HEK293 (cell line): ENCODE results near the gene PTP4A2.

ENCODE experiments used
- CTCF ChIA-PET: fragments of 350-600 bp; formaldehyde crosslinking; extraction: SDS; loops from one replicate; lab custom pipeline; 2021; ENCODE audit warnings: antibody characterized with exemption; lab: Yijun Ruan, JAX
- POLR2A ChIA-PET: fragments of 300-600 bp; formaldehyde crosslinking; extraction: SDS; loops from one replicate; lab custom pipeline; 2020; ENCODE audit warnings: antibody characterized with exemption, inconsistent platforms; lab: Yijun Ruan, JAX
- H3K27ac ChIP-seq: fragments of 200-500 bp; sonication (Bioruptor generic); 2 replicates; pipeline ENCODE4 v1.5.1; 2014; ENCODE audit warnings: low read depth, low read length, control low read depth, inconsistent platforms; ENCODE audit errors: extremely low read depth
- H3K36me3 ChIP-seq, 2 experiments: fragments of 200-500 bp in 1 of 2; sonication (Bioruptor generic) in 1 of 2; 1 replicate in 1 of 2; 2 replicates in 1 of 2; pipeline ENCODE4 v1.5.1; 2014 to 2017; ENCODE audit warnings: inconsistent platforms in 2 of 2, low read length in 2 of 2; ENCODE audit not compliant: control insufficient read depth in 2 of 2, insufficient read depth in 1 of 2
- H3K4me1 ChIP-seq: fragments of 200-500 bp; sonication (Bioruptor generic); 2 replicates; pipeline ENCODE4 v1.5.1; 2014; ENCODE audit warnings: mild to moderate bottlenecking, low read length, inconsistent platforms; ENCODE audit not compliant: control insufficient read depth, insufficient read depth
- H3K4me3 ChIP-seq: 2 replicates; pipeline ENCODE4 v1.5.1; 2011; ENCODE audit warnings: low read depth, mild to moderate bottlenecking, control low read depth, low read length, moderate library complexity
- H3K9me3 ChIP-seq: fragments of 200-500 bp; sonication (Bioruptor generic); 2 replicates; pipeline ENCODE4 v1.5.1; 2014; ENCODE audit warnings: low read depth, low read length, inconsistent platforms; ENCODE audit not compliant: control insufficient read depth, insufficient read depth
- GLI2 ChIP-seq: fragments of 450-650 bp; formaldehyde crosslinking; IDR thresholded peaks from 2 replicates; pipeline ENCODE4; 2017; ENCODE audit warnings: missing biosample characterization, missing genetic modification characterization, low read depth, borderline replicate concordance
- GLI4 ChIP-seq: fragments of 450-650 bp; formaldehyde crosslinking; IDR thresholded peaks from 2 replicates; pipeline ENCODE4 v1.5.1; 2016; ENCODE audit warnings: missing biosample characterization, missing genetic modification characterization
- HOXA7 ChIP-seq: sonication (generic); formaldehyde crosslinking; IDR thresholded peaks from 2 replicates; pipeline ENCODE4 v1.8.1; 2022; ENCODE audit warnings: missing genetic modification reagents, borderline replicate concordance
- KLF8 ChIP-seq: fragments of 450-650 bp; formaldehyde crosslinking; IDR thresholded peaks from 2 replicates; pipeline ENCODE4 v1.5.1; 2016; ENCODE audit warnings: missing biosample characterization, missing genetic modification characterization
- RBAK ChIP-seq: fragments of 450-650 bp; formaldehyde crosslinking; IDR thresholded peaks from 2 replicates; pipeline ENCODE4 v1.5.1; 2016; ENCODE audit warnings: missing biosample characterization, missing genetic modification characterization
- ZBTB48 ChIP-seq: fragments of 450-650 bp; formaldehyde crosslinking; IDR thresholded peaks from 2 replicates; pipeline ENCODE4 v1.5.1; 2016; ENCODE audit warnings: missing biosample characterization, missing genetic modification characterization
- ZBTB7A ChIP-seq: fragments of 450-650 bp; formaldehyde crosslinking; IDR thresholded peaks from 2 replicates; pipeline ENCODE4 v1.5.1; 2016; ENCODE audit warnings: low read depth, missing biosample characterization, missing genetic modification characterization
- ZIC2 ChIP-seq: fragments of 450-650 bp; formaldehyde crosslinking; IDR thresholded peaks from 2 replicates; pipeline ENCODE4 v1.5.1; 2016; ENCODE audit warnings: missing biosample characterization, missing genetic modification characterization
- ZNF112 ChIP-seq: fragments of 450-650 bp; formaldehyde crosslinking; IDR thresholded peaks from 2 replicates; pipeline ENCODE4 v1.5.0; 2017; ENCODE audit warnings: missing biosample characterization, missing genetic modification characterization
- ZNF157 ChIP-seq: fragments of 450-650 bp; formaldehyde crosslinking; IDR thresholded peaks from 2 replicates; pipeline ENCODE4 v1.5.1; 2016; ENCODE audit warnings: missing biosample characterization, missing genetic modification characterization
- ZNF239 ChIP-seq: fragments of 450-650 bp; formaldehyde crosslinking; IDR thresholded peaks from 2 replicates; pipeline ENCODE4 v1.5.1; 2016; ENCODE audit warnings: missing biosample characterization, missing genetic modification characterization
- ZNF341 ChIP-seq: fragments of 450-650 bp; formaldehyde crosslinking; IDR thresholded peaks from 2 replicates; pipeline ENCODE4; 2016; ENCODE audit warnings: low read depth, missing biosample characterization, missing genetic modification characterization
- ZNF394 ChIP-seq: fragments of 450-650 bp; formaldehyde crosslinking; IDR thresholded peaks from 2 replicates; pipeline ENCODE4 v1.5.1; 2016; ENCODE audit warnings: missing biosample characterization, missing genetic modification characterization, mild to moderate bottlenecking, moderate library complexity, borderline replicate concordance
- ZNF48 ChIP-seq: fragments of 450-650 bp; formaldehyde crosslinking; IDR thresholded peaks from 2 replicates; pipeline ENCODE4 v1.5.1; 2016; ENCODE audit warnings: missing biosample characterization, missing genetic modification characterization
- ZNF585B ChIP-seq: fragments of 450-650 bp; formaldehyde crosslinking; IDR thresholded peaks from 2 replicates; pipeline ENCODE4 v1.5.1; 2016; ENCODE audit warnings: missing biosample characterization, missing genetic modification characterization
- ZNF624 ChIP-seq: fragments of 450-650 bp; formaldehyde crosslinking; IDR thresholded peaks from 2 replicates; pipeline ENCODE4 v1.5.1; 2017; ENCODE audit warnings: missing biosample characterization, missing genetic modification characterization
- ZNF660 ChIP-seq: fragments of 450-650 bp; IDR thresholded peaks from 2 replicates; pipeline ENCODE4 v1.5.1; 2018; ENCODE audit warnings: missing biosample characterization, mild to moderate bottlenecking, missing genetic modification characterization
- ZNF664 ChIP-seq: fragments of 450-650 bp; formaldehyde crosslinking; IDR thresholded peaks from 2 replicates; pipeline ENCODE4 v1.5.1; 2016; ENCODE audit warnings: missing biosample characterization, missing genetic modification characterization
- ZXDB ChIP-seq: fragments of 450-650 bp; formaldehyde crosslinking; IDR thresholded peaks from 2 replicates; pipeline ENCODE4 v1.5.1; 2016; ENCODE audit warnings: missing biosample characterization, missing genetic modification characterization
- TF ChIP-seq, protein P1 (sequence below): fragments of 450-650 bp; formaldehyde crosslinking; IDR thresholded peaks from 2 replicates; pipeline ENCODE4; 2016; ENCODE audit warnings: missing biosample characterization, missing genetic modification characterization
- TF ChIP-seq, protein P2 (sequence below): fragments of 450-650 bp; formaldehyde crosslinking; IDR thresholded peaks from 2 replicates; pipeline ENCODE4 v1.5.1; 2016; ENCODE audit warnings: missing biosample characterization, missing genetic modification characterization, borderline replicate concordance
- TF ChIP-seq, protein P3 (sequence below): fragments of 450-650 bp; formaldehyde crosslinking; optimal IDR thresholded peaks from 2 replicates; pipeline ENCODE3; 2016; ENCODE audit warnings: missing biosample characterization, mild to moderate bottlenecking, missing genetic modification characterization
- TF ChIP-seq, protein P4 (sequence below): fragments of 450-650 bp; IDR thresholded peaks from 2 replicates; pipeline ENCODE4 v1.5.1; 2018; ENCODE audit warnings: missing biosample characterization, mild to moderate bottlenecking, missing genetic modification characterization
- TF ChIP-seq, protein P5 (sequence below): fragments of 450-650 bp; formaldehyde crosslinking; IDR thresholded peaks from 2 replicates; pipeline ENCODE4 v1.5.1; 2016; ENCODE audit warnings: missing biosample characterization, missing genetic modification characterization

Gene PTP4A2

DNA sequence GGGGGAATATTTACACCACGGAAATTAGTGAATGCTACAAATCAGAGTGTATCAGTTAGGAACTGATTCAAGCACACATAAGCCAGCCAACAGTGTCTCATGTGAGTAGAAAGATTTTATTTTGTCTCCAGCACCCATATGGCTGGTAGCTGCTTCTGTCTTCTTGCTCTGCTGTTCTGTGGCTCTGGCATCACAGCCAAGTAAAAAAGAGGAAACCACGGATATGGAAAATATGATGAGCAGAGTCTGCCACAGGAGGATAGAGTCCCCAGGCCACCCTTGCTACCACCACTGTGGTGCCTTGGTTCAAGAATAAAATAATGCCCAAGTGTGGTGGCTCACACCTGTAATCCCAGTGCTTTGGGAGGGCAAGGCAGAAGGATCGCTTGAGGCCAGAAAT, 68.7 kb downstream of the PTP4A2 start:
- no peak for TF ChIP-seq ZNF157 (tag by site-specific recombination)
- no peak for TF ChIP-seq HOXA7 (CRISPR knock-in tag)
- no peak for TF ChIP-seq ZNF660 (tag by site-specific recombination)
- TF ChIP-seq GLI4 (tag by site-specific recombination), result no peak
- TF ChIP-seq, protein P1, sequence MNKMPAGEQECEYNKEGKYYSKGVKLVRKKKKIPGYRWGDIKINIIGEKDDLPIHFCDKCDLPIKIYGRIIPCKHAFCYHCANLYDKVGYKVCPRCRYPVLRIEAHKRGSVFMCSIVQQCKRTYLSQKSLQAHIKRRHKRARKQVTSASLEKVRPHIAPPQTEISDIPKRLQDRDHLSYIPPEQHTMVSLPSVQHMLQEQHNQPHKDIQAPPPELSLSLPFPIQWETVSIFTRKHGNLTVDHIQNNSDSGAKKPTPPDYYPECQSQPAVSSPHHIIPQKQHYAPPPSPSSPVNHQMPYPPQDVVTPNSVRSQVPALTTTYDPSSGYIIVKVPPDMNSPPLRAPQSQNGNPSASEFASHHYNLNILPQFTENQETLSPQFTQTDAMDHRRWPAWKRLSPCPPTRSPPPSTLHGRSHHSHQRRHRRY (tag by site-specific recombination), result no peak
- TF ChIP-seq RBAK (tag by site-specific recombination), result no peak
- no peaks in the 10 kb centered on the region for H3K36me3 ChIP-seq
- CTCF ChIA-PET, result interaction anchor here (0.8 kb wide), 1 partner anchor 32 kb away, joined by 6 read pairs; no protein-coding TSS in a partner anchor
- H3K4me1 ChIP-seq, result no peaks in the 10 kb centered on the region
- POLR2A ChIA-PET, result no interaction called here
- H3K4me3 ChIP-seq, result no peak overlapping the region
- H3K9me3 ChIP-seq, result no peaks in the 10 kb centered on the region
- H3K27ac ChIP-seq, result no peak overlapping the region

DNA sequence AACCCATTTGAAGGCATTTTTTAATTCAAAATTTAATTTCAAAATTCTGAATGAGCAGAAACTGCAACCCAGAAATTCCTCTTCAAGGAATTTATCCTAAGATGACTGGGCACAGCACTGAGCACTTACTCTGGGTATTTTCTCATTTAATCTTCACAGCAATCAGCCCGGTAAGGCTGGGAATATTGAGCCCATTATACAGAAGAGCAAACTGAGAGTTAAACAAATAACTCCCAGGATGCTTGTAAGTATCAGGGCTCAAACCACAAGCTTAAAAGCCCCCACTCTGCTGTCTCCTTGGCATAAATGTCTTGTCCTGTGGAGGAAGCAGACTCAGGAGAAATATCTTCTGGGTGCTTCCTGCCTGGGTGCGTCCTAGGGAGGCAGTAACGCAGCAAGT, 69.3 kb downstream of the PTP4A2 start:
- no peaks in the 10 kb centered on the region for H3K9me3 ChIP-seq
- no peak overlapping the region for H3K27ac ChIP-seq
- TF ChIP-seq, protein P2, sequence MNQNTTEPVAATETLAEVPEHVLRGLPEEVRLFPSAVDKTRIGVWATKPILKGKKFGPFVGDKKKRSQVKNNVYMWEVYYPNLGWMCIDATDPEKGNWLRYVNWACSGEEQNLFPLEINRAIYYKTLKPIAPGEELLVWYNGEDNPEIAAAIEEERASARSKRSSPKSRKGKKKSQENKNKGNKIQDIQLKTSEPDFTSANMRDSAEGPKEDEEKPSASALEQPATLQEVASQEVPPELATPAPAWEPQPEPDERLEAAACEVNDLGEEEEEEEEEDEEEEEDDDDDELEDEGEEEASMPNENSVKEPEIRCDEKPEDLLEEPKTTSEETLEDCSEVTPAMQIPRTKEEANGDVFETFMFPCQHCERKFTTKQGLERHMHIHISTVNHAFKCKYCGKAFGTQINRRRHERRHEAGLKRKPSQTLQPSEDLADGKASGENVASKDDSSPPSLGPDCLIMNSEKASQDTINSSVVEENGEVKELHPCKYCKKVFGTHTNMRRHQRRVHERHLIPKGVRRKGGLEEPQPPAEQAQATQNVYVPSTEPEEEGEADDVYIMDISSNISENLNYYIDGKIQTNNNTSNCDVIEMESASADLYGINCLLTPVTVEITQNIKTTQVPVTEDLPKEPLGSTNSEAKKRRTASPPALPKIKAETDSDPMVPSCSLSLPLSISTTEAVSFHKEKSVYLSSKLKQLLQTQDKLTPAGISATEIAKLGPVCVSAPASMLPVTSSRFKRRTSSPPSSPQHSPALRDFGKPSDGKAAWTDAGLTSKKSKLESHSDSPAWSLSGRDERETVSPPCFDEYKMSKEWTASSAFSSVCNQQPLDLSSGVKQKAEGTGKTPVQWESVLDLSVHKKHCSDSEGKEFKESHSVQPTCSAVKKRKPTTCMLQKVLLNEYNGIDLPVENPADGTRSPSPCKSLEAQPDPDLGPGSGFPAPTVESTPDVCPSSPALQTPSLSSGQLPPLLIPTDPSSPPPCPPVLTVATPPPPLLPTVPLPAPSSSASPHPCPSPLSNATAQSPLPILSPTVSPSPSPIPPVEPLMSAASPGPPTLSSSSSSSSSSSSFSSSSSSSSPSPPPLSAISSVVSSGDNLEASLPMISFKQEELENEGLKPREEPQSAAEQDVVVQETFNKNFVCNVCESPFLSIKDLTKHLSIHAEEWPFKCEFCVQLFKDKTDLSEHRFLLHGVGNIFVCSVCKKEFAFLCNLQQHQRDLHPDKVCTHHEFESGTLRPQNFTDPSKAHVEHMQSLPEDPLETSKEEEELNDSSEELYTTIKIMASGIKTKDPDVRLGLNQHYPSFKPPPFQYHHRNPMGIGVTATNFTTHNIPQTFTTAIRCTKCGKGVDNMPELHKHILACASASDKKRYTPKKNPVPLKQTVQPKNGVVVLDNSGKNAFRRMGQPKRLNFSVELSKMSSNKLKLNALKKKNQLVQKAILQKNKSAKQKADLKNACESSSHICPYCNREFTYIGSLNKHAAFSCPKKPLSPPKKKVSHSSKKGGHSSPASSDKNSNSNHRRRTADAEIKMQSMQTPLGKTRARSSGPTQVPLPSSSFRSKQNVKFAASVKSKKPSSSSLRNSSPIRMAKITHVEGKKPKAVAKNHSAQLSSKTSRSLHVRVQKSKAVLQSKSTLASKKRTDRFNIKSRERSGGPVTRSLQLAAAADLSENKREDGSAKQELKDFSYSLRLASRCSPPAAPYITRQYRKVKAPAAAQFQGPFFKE (tag by site-specific recombination), result no peak
- TF ChIP-seq RBAK (tag by site-specific recombination) (no peak), ZNF624 (no peak), ZNF664 (tag by site-specific recombination) (no peak), ZNF48 (no peak), ZBTB48 (no peak), KLF8 (tag by site-specific recombination) (no peak), GLI2 (tag by site-specific recombination) (no peak), ZIC2 (tag by site-specific recombination) (no peak), ZNF341 (tag by site-specific recombination) (no peak), ZXDB (tag by site-specific recombination) (no peak), ZNF585B (no peak), ZNF112 (tag by site-specific recombination) (no peak), ZNF239 (tag by site-specific recombination) (no peak), ZNF394 (tag by site-specific recombination) (no peak), ZBTB7A (tag by site-specific recombination) (no peak)
- TF ChIP-seq, protein P3, sequence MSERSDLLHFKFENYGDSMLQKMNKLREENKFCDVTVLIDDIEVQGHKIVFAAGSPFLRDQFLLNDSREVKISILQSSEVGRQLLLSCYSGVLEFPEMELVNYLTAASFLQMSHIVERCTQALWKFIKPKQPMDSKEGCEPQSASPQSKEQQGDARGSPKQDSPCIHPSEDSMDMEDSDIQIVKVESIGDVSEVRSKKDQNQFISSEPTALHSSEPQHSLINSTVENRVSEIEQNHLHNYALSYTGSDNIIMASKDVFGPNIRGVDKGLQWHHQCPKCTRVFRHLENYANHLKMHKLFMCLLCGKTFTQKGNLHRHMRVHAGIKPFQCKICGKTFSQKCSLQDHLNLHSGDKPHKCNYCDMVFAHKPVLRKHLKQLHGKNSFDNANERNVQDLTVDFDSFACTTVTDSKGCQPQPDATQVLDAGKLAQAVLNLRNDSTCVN (tag by site-specific recombination), result no peak
- TF ChIP-seq, protein P4, sequence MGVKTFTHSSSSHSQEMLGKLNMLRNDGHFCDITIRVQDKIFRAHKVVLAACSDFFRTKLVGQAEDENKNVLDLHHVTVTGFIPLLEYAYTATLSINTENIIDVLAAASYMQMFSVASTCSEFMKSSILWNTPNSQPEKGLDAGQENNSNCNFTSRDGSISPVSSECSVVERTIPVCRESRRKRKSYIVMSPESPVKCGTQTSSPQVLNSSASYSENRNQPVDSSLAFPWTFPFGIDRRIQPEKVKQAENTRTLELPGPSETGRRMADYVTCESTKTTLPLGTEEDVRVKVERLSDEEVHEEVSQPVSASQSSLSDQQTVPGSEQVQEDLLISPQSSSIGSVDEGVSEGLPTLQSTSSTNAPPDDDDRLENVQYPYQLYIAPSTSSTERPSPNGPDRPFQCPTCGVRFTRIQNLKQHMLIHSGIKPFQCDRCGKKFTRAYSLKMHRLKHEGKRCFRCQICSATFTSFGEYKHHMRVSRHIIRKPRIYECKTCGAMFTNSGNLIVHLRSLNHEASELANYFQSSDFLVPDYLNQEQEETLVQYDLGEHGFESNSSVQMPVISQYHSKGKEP (tag by site-specific recombination), result no peak
- TF ChIP-seq, protein P5, sequence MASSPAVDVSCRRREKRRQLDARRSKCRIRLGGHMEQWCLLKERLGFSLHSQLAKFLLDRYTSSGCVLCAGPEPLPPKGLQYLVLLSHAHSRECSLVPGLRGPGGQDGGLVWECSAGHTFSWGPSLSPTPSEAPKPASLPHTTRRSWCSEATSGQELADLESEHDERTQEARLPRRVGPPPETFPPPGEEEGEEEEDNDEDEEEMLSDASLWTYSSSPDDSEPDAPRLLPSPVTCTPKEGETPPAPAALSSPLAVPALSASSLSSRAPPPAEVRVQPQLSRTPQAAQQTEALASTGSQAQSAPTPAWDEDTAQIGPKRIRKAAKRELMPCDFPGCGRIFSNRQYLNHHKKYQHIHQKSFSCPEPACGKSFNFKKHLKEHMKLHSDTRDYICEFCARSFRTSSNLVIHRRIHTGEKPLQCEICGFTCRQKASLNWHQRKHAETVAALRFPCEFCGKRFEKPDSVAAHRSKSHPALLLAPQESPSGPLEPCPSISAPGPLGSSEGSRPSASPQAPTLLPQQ (tag by site-specific recombination), result no peak
- CTCF ChIA-PET, result interaction anchor here (0.6 kb wide), 1 partner anchor 108 kb away, joined by 3 read pairs; no protein-coding TSS in a partner anchor
- no peak overlapping the region for H3K4me3 ChIP-seq
- no peaks in the 10 kb centered on the region for H3K4me1 ChIP-seq
- POLR2A ChIA-PET, result no interaction called here
- no peaks in the 10 kb centered on the region for H3K36me3 ChIP-seq
